Measurements from ENCODE around the gene DENND1B. TPM values are rescaled to one million over a fixed set of nuclear protein-coding genes. Genes with fewer than 3 reads are reported as not detected.

The DENND1B gene, protein sequence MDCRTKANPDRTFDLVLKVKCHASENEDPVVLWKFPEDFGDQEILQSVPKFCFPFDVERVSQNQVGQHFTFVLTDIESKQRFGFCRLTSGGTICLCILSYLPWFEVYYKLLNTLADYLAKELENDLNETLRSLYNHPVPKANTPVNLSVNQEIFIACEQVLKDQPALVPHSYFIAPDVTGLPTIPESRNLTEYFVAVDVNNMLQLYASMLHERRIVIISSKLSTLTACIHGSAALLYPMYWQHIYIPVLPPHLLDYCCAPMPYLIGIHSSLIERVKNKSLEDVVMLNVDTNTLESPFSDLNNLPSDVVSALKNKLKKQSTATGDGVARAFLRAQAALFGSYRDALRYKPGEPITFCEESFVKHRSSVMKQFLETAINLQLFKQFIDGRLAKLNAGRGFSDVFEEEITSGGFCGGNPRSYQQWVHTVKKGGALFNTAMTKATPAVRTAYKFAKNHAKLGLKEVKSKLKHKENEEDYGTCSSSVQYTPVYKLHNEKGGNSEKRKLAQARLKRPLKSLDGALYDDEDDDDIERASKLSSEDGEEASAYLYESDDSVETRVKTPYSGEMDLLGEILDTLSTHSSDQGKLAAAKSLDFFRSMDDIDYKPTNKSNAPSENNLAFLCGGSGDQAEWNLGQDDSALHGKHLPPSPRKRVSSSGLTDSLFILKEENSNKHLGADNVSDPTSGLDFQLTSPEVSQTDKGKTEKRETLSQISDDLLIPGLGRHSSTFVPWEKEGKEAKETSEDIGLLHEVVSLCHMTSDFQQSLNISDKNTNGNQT
- 10 to 100 TPM; 22.3 to 23.9 TPM for total RNA-seq

DNA sequence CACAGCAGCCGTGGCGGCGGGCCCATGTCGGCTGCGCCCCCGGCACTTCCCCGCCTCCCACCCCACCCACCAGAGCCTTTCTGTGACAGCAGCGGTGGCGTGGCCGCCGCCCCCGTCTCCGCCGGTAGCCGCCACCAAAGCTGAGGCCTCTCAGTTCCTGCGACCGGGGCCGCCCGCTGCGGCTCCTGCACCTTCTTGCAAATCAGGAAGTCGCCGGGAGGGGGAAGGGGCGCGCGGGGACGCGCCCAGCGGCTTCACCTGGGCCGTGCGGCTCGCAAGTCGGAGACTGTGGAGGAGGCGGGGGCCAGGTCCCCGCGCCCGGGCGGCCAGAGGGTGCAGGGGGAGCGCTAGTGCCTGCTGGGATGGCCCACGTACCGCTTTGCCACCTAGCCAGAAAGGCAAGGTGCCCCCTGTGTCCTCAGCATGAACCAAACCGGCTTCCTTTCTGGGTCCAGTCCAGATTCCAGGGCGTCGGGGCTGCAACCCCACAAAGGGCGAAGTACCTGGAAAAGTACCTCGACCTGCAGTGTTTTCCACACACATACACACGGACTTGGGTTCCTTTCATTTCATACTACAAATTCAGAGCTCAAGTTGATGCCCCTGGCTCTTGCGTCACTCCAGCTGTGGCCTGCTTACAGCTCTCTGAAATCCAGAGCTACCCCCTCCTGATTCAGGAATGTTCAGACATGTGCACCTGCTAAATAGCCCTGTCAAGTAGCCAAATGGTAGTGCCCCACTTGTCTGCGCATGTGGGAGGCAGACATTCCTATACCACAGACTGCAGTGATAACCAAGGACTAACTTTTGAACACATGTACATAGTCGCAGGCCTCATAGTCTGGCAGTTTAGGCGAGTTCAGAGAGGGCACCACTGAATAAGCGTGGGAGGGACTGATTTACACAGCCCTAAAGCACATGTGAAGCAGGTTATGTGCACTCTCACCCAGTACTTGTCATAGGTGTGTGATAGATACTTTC lies at the start of gene DENND1B:
Gene DENND1B, minus strand, starts transcription at position 199 of the 981 bp plus-strand sequence. CDS start 325 bp downstream, outside the sequence.
- Mint-ChIP-seq H3K4me1 (peaks cover 70% of the 10 kb centered on the region), H3K4me3 (peak within 1 kb of the TSS; percentile 90), H3K27me3 (no peaks in the 10 kb centered on the region), H3K9me3 (peaks cover 3% of the 10 kb centered on the region), H3K36me3 (ENCODE audit: low read depth) (peaks cover 26% of the 10 kb centered on the region), H3K27ac (peak within 1 kb of the TSS; percentile 98)
- DNase-seq, result peak; percentile 89
- CTCF ChIA-PET, result interaction anchor here (0.9 to 1.0 kb wide), 3 partner anchors 10 to 15 kb away, joined by 3 to 9 read pairs (median 3); no protein-coding TSS in a partner anchor
- POLR2A ChIA-PET, result interaction anchor here (0.6 kb wide), 1 partner anchor 313 kb away, joined by 5 read pairs; no protein-coding TSS in a partner anchor

DNA sequence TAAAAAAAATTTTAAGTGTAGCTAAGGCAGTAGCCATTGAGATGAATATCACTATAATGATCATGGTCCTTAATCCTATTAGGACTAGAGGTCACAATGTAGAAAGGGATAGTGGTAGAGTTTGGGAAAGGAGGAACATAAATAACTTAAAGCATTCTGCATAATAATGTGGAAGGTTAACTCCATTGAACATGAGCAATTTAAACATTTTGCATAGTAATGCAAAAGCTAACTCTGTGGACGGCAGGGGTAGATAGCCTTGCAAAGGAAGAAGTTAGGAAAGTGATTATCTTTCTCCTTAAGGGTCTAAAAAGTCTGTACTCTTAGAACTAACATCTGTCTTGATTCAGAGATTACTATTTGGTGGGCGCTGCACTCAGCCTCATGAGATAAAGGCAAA lies 39.0 kb upstream of the DENND1B start:
- H3K27me3 Mint-ChIP-seq, result no peaks in the 10 kb centered on the region
- POLR2A ChIA-PET, result no interaction called here
- H3K36me3 Mint-ChIP-seq (ENCODE audit: low read depth), result no peaks in the 10 kb centered on the region
- H3K9me3 Mint-ChIP-seq, result peaks cover 2% of the 10 kb centered on the region
- H3K4me3 Mint-ChIP-seq, result no peak overlapping the region
- DNase-seq, result no peak
- H3K4me1 Mint-ChIP-seq, result no peaks in the 10 kb centered on the region
- CTCF ChIA-PET, result no interaction called here
- H3K27ac Mint-ChIP-seq, result no peak overlapping the region

DNA sequence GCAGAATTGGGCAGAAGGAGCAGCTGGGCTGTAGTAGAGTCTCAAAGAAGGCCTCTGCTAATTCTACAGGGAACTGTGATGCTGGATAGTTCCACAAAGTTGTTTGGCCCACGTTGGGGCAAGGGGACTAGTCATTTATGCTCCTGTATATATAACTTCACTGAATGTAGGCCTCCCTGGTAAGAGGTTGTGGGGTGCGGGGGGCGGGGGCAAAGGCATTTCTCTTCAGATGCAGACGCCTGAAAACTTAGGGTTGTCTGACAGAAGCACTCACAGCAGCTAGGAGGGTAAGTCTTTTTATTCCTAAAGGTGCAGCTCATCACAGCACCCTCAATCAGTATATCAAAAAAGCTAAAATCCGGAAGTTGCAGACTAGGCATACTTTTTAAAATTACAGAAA lies 38.5 kb upstream of the DENND1B start:
- no peaks in the 10 kb centered on the region for H3K36me3 Mint-ChIP-seq (ENCODE audit: low read depth)
- no peak for DNase-seq
- H3K27me3 Mint-ChIP-seq, result no peaks in the 10 kb centered on the region
- peaks cover 2% of the 10 kb centered on the region for H3K9me3 Mint-ChIP-seq
- ChIA-PET CTCF (no interaction called here), POLR2A (interaction anchor here (0.5 kb wide), 1 partner anchor 8 kb away, joined by 4 read pairs; no protein-coding TSS in a partner anchor)
- H3K4me3 Mint-ChIP-seq, result no peak overlapping the region
- no peak overlapping the region for H3K27ac Mint-ChIP-seq
- H3K4me1 Mint-ChIP-seq, result no peaks in the 10 kb centered on the region

DNA sequence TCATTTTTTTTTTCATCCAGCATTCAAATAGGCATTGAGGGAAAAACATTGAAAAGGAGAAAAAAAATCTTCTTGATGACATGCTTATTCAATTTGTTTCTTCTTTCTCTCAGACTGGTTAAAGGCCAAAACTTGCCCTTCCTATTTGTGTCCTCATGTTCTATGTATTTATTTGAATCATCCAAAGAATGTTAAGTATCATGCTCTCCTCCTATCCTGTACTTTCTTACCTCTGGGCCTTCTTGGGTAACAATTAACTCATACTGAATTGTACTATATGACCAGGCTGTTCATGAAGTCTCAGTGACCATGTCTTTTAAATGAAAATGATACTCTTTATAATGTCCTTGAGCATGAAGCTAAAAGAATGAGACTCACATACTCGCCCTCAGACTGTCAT lies 36.5 kb upstream of the DENND1B start:
- peaks cover 1% of the 10 kb centered on the region for H3K4me1 Mint-ChIP-seq
- no peak for DNase-seq
- H3K27ac Mint-ChIP-seq, result no peak overlapping the region
- POLR2A ChIA-PET, result no interaction called here
- H3K27me3 Mint-ChIP-seq, result no peaks in the 10 kb centered on the region
- H3K36me3 Mint-ChIP-seq (ENCODE audit: low read depth), result no peaks in the 10 kb centered on the region
- CTCF ChIA-PET, result no interaction called here
- no peak overlapping the region for H3K4me3 Mint-ChIP-seq
- H3K9me3 Mint-ChIP-seq, result peaks cover 2% of the 10 kb centered on the region

DNA sequence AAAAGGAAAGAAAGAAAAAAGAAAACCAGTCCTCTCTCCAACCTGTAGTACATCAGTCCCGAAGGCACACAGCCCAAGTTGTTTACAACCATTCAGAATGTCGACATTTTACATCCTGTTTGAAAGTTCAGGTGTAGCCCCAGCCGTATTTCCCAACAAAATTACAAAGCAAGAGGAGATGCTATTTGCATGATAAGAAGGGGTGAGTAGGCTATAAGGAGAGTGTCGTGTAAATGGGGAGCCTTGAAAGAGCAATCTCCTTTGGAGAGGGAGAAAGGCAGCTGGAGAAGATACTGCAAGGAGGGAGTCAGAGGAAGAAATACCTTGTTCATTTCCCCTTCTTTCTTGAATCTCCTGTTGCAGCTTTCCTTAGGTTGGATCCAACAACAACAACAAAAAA lies 35.5 kb upstream of the DENND1B start:
- H3K9me3 Mint-ChIP-seq, result peaks cover 2% of the 10 kb centered on the region
- peaks cover 5% of the 10 kb centered on the region for H3K4me1 Mint-ChIP-seq
- no peak overlapping the region for H3K27ac Mint-ChIP-seq

DNA sequence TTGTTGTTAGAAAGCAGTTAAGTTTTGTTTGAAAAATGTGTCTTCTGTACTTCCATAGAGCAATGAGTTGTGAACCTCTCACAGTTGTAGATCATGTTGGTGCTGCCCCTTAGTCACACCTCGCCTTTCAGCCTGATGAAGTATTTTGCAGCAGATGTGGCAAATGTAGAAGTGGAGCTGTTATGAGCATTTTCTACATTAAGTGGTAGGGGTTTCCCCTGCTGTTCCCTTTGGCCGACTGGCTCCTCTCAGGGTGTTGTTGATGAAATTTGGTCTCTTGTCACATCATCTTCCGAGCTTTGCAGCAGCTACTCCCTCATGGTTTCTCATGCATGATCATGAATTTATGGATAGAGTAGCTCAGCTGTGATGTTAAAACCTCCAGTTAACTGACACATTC lies 33.6 kb upstream of the DENND1B start:
- Mint-ChIP-seq H3K36me3 (ENCODE audit: low read depth) (no peaks in the 10 kb centered on the region), H3K9me3 (peaks cover 2% of the 10 kb centered on the region)

More for the DNA sequence above, 35.5 kb upstream of the DENND1B start:
- POLR2A ChIA-PET, result no interaction called here
- Mint-ChIP-seq H3K4me3 (no peak overlapping the region), H3K27me3 (no peaks in the 10 kb centered on the region), H3K36me3 (ENCODE audit: low read depth) (no peaks in the 10 kb centered on the region)
- CTCF ChIA-PET, result no interaction called here
- DNase-seq, result no peak

DNA sequence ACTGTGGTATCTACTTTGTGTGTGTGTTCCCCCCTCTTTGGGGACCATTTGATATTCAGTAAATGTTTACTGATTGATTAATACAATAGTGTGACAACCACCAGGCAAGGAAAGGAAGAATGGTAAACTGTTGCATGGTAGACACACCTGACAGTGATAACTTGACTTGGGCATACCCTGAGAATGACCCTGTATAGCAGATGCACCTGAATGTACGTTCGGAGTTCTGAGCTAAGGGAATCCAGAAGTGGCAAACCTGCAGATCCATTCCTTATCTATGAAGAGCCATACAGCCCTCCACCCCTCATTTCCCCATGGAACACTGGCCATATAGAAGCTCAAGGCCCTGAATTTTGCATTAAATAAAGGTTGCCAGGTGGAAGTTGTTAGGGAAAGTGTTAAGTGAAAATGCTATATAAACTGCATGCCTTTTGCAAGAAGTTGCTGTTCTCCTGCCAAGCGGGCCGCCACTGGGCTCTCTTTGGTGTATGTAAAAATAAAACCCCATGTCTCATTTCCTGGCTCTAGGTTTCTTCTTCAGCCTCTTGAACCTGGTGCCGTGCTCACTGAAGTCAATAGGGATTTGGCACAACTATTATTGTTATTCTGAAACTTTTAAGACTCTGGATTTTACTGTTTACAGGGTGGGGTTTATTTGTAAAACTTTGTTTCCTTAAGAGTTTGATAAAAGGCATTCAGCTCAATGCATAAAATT lies 32.6 kb upstream of the DENND1B start:
- no peak for DNase-seq
- no peaks in the 10 kb centered on the region for H3K36me3 Mint-ChIP-seq (ENCODE audit: low read depth)
- no peaks in the 10 kb centered on the region for H3K27me3 Mint-ChIP-seq
- peaks cover 5% of the 10 kb centered on the region for H3K4me1 Mint-ChIP-seq
- ChIA-PET POLR2A (no interaction called here), CTCF (no interaction called here)
- H3K4me3 Mint-ChIP-seq, result no peak overlapping the region
- H3K27ac Mint-ChIP-seq, result no peak overlapping the region
- peaks cover under 1% of the 10 kb centered on the region for H3K9me3 Mint-ChIP-seq

More for the DNA sequence above, 33.6 kb upstream of the DENND1B start:
- H3K4me3 Mint-ChIP-seq, result no peak overlapping the region
- H3K4me1 Mint-ChIP-seq, result peaks cover 5% of the 10 kb centered on the region
- CTCF ChIA-PET, result interaction anchor here (0.7 to 1.3 kb wide), 2 partner anchors 8 to 10 kb away, joined by 3 read pairs; no protein-coding TSS in a partner anchor
- POLR2A ChIA-PET, result no interaction called here
- H3K27ac Mint-ChIP-seq, result no peak overlapping the region
- DNase-seq, result no peak
- no peaks in the 10 kb centered on the region for H3K27me3 Mint-ChIP-seq

DNA sequence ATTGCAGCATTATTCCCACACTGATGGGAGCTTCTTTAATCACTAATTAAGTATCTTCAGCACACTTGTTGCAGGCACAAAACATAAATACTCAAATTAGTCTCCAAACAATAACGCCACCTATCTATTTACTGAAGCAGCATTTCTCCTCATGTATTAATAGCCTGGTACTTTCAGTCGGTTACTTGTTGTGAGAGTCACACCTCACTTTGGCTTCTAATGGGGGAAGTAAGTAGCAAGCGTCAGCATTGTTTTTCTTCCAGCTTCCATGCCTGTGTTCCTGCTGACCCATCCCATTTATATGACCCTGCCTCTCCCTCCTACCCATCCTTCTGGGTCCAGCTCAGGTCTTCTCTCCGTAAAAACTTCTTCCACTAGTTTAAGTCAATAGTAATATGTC lies 31.9 kb upstream of the DENND1B start:
- no peak for DNase-seq
- Mint-ChIP-seq H3K27me3 (no peaks in the 10 kb centered on the region), H3K36me3 (ENCODE audit: low read depth) (no peaks in the 10 kb centered on the region), H3K9me3 (no peaks in the 10 kb centered on the region), H3K27ac (no peak overlapping the region), H3K4me1 (peaks cover 5% of the 10 kb centered on the region), H3K4me3 (no peak overlapping the region)
- ChIA-PET POLR2A (no interaction called here), CTCF (no interaction called here)

DNA sequence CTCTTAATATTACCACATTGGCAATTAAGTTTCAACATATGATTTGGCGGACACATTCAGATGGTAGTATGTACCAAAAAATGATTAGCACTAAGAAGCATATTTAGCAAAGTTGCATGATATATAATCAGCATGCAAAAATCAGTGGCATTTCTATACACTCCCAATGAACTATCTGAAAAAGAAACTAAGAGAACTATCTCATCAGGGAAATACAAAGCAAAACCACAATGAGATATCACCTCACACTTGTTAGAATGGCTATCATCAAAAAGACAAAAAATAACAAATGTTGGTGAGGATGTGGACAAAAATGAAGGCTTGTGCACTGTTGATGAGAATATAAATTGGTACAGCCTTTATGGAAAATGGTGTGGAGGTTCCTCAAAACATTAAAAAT lies 31.4 kb upstream of the DENND1B start:
- H3K9me3 Mint-ChIP-seq, result peaks cover 4% of the 10 kb centered on the region
- H3K36me3 Mint-ChIP-seq (ENCODE audit: low read depth), result no peaks in the 10 kb centered on the region
- no peak overlapping the region for H3K27ac Mint-ChIP-seq
- ChIA-PET POLR2A (no interaction called here), CTCF (no interaction called here)
- DNase-seq, result no peak
- no peaks in the 10 kb centered on the region for H3K27me3 Mint-ChIP-seq
- no peak overlapping the region for H3K4me3 Mint-ChIP-seq
- H3K4me1 Mint-ChIP-seq, result peaks cover 5% of the 10 kb centered on the region

DNA sequence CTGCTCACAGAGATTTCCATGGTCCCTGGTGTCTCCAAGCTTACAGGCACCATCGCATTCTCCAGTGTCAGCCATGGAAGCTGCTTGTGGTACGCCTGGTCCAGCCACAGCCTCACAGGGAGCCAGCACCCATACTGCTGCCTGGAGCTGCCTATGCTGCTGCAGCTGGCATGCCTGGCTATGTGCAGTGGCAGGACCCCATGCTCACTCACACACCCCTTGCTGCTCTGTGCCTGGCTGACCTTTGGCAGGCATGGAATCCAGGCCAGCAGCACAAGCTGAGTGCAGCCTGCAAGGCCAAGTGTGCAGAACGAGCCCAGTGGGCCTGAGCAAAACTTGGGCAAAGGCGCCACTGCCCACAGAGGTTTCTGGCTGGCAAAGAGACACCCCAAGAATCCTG lies 26.4 kb upstream of the DENND1B start:
- Mint-ChIP-seq H3K36me3 (ENCODE audit: low read depth) (peaks cover 4% of the 10 kb centered on the region), H3K4me3 (no peak overlapping the region), H3K27ac (no peak overlapping the region), H3K27me3 (peaks cover 6% of the 10 kb centered on the region), H3K9me3 (peaks cover 24% of the 10 kb centered on the region), H3K4me1 (peaks cover 3% of the 10 kb centered on the region)
- DNase-seq, result no peak
- POLR2A ChIA-PET, result no interaction called here
- CTCF ChIA-PET, result no interaction called here

DNA sequence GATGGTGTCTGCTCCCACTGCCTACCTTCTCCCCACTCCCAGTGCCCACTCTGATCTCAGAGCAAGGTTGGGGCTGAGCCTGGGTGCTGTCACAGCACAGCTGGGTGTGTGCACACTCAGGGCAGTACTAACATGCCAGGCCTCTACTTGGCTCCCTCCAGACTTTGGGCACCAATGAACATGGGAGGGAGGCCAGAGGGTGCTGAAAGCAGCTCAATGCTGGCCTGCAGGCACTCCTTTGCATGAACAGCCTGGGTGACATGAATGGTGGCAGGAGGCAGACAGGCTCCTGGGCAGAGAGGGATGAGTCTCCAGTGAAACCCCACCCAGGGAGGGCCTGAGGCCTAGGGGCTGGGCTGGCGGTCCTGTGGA lies 25.8 kb upstream of the DENND1B start:
- ChIA-PET POLR2A (no interaction called here), CTCF (interaction anchor here (0.6 kb wide), 1 partner anchor 8 kb away, joined by 3 read pairs; no protein-coding TSS in a partner anchor)
- no peak for DNase-seq

More for the DNA sequence above, 25.8 kb upstream of the DENND1B start:
- Mint-ChIP-seq H3K9me3 (peaks cover 30% of the 10 kb centered on the region), H3K36me3 (ENCODE audit: low read depth) (peaks cover 9% of the 10 kb centered on the region), H3K27ac (no peak overlapping the region), H3K27me3 (peaks cover 6% of the 10 kb centered on the region), H3K4me3 (no peak overlapping the region), H3K4me1 (no peaks in the 10 kb centered on the region)

Measured in activated CD4-positive, alpha-beta T cell treated with anti-CD3 and anti-CD28 coated beads, Interleukin-2, amount 10 ng/mL, durations not matched to agents 7 days and 5 days (primary cell).